HepG2 (cell line): ENCODE measurements around the gene MLXIPL. TPM values are rescaled to one million over a fixed set of nuclear protein-coding genes. Genes with fewer than 3 reads are reported as not detected.

Experiments
- ARID2 ChIP-seq: sonication (generic); formaldehyde crosslinking; IDR thresholded peaks from 2 replicates; pipeline ENCODE4 v1.8.1; 2022; ENCODE audit warnings: mild to moderate bottlenecking, missing genetic modification reagents, borderline replicate concordance
- BRD4 ChIP-seq: sonication (generic); formaldehyde crosslinking; IDR thresholded peaks from 2 replicates; pipeline ENCODE4 v1.4.0; 2020; ENCODE audit warnings: missing genetic modification reagents
- CAMTA2 ChIP-seq: sonication (generic); formaldehyde crosslinking; IDR thresholded peaks from 2 replicates; pipeline ENCODE4 v1.4.0; 2020; ENCODE audit warnings: mild to moderate bottlenecking, missing genetic modification reagents, borderline replicate concordance
- ELF3 ChIP-seq: IDR thresholded peaks from 2 replicates; pipeline ENCODE4 v1.6.1; 2016; ENCODE audit warnings: missing genetic modification reagents, missing compliant biosample characterization
- ELF4 ChIP-seq: sonication (generic); formaldehyde crosslinking; IDR thresholded peaks from 2 replicates; pipeline ENCODE4 v1.5.0; 2020; ENCODE audit warnings: missing genetic modification reagents, mild to moderate bottlenecking, moderate library complexity, borderline replicate concordance
- FOXP1 ChIP-seq, 2 experiments: fragments of 450-650 bp in 1 of 2; IDR thresholded peaks; 2 replicates each; pipeline ENCODE4 v1.6.1; 2017 to 2018; ENCODE audit warnings: antibody characterized with exemption in 1 of 2
- HOXD1 ChIP-seq: sonication (generic); formaldehyde crosslinking; IDR thresholded peaks from 2 replicates; pipeline ENCODE4 v1.5.0; 2020; ENCODE audit warnings: missing genetic modification reagents
- KAT7 ChIP-seq: IDR thresholded peaks from 2 replicates; pipeline ENCODE4 v1.6.1; 2018; ENCODE audit warnings: borderline replicate concordance, missing compliant biosample characterization
- KDM1A ChIP-seq: IDR thresholded peaks from 2 replicates; pipeline ENCODE4 v1.6.1; 2016; ENCODE audit warnings: missing compliant biosample characterization
- MXD3 ChIP-seq: IDR thresholded peaks from 2 replicates; pipeline ENCODE4 v1.6.1; 2016; ENCODE audit warnings: mild to moderate bottlenecking, missing biosample characterization, missing genetic modification reagents
- NFATC3 ChIP-seq: sonication (generic); formaldehyde crosslinking; IDR thresholded peaks from 2 replicates; pipeline ENCODE4 v1.5.1; 2020; ENCODE audit warnings: mild to moderate bottlenecking, missing genetic modification reagents
- NFE2L1 ChIP-seq: sonication (generic); formaldehyde crosslinking; IDR thresholded peaks from 2 replicates; pipeline ENCODE4 v1.4.0; 2020; ENCODE audit warnings: missing genetic modification reagents, mild to moderate bottlenecking, borderline replicate concordance
- NFRKB ChIP-seq: fragments of 450-650 bp; IDR thresholded peaks from 2 replicates; pipeline ENCODE4 v1.6.1; 2017
- NR0B2 ChIP-seq: sonication (generic); formaldehyde crosslinking; IDR thresholded peaks from 2 replicates; pipeline ENCODE4 v1.4.0; 2020; ENCODE audit warnings: mild to moderate bottlenecking, missing genetic modification reagents
- POGZ ChIP-seq: sonication (generic); formaldehyde crosslinking; IDR thresholded peaks from 2 replicates; pipeline ENCODE4 v1.4.0; 2020; ENCODE audit warnings: mild to moderate bottlenecking, missing genetic modification reagents
- PRMT3 ChIP-seq: sonication (generic); formaldehyde crosslinking; IDR thresholded peaks from 2 replicates; pipeline ENCODE4 v1.8.1; 2022; ENCODE audit warnings: low read depth, mild to moderate bottlenecking, moderate library complexity, missing genetic modification reagents, borderline replicate concordance
- RFX5 ChIP-seq: IDR thresholded peaks from 2 replicates; pipeline ENCODE4 v1.6.1; 2011; ENCODE audit warnings: low read depth, low read length, improper control_type of control experiment
- SMYD3 ChIP-seq: sonication (generic); formaldehyde crosslinking; IDR thresholded peaks from 2 replicates; pipeline ENCODE4 v1.8.1; 2023; ENCODE audit warnings: mild to moderate bottlenecking, missing genetic modification reagents
- TAF1 ChIP-seq: sonication (generic); formaldehyde crosslinking; IDR thresholded peaks from 2 replicates; pipeline ENCODE4 v1.4.0; 2020; ENCODE audit warnings: missing genetic modification reagents
- THAP8 ChIP-seq: sonication (generic); formaldehyde crosslinking; IDR thresholded peaks from 2 replicates; pipeline ENCODE4 v1.5.1; 2020; ENCODE audit warnings: missing genetic modification reagents, mild to moderate bottlenecking, borderline replicate concordance
- XBP1 ChIP-seq: sonication (generic); formaldehyde crosslinking; IDR thresholded peaks from 2 replicates; pipeline ENCODE4 v1.5.0; 2020; ENCODE audit warnings: missing genetic modification reagents
- ZNF12 ChIP-seq: sonication (generic); formaldehyde crosslinking; IDR thresholded peaks from 2 replicates; pipeline ENCODE4 v1.5.0; 2020; ENCODE audit warnings: missing genetic modification reagents
- ZNF24 ChIP-seq: fragments of 450-650 bp; IDR thresholded peaks from 2 replicates; pipeline ENCODE4 v1.6.1; 2017; ENCODE audit warnings: antibody characterized with exemption, mild to moderate bottlenecking
- ZNF362 ChIP-seq: sonication (generic); formaldehyde crosslinking; IDR thresholded peaks from 2 replicates; pipeline ENCODE4 v1.4.0; 2020; ENCODE audit warnings: missing genetic modification reagents, mild to moderate bottlenecking, borderline replicate concordance
- ZNF552 ChIP-seq: sonication (generic); formaldehyde crosslinking; IDR thresholded peaks from 2 replicates; pipeline ENCODE4 v1.9.0; 2022; ENCODE audit warnings: missing genetic modification reagents, mild to moderate bottlenecking, borderline replicate concordance
- ZNF563 ChIP-seq: sonication (generic); formaldehyde crosslinking; IDR thresholded peaks from 2 replicates; pipeline ENCODE4 v1.8.0; 2022; ENCODE audit warnings: mild to moderate bottlenecking, moderate library complexity, missing genetic modification reagents
- ZNF629 ChIP-seq: sonication (generic); formaldehyde crosslinking; conservative IDR thresholded peaks from 2 replicates; pipeline ENCODE4 v1.5.0; 2020; ENCODE audit warnings: missing genetic modification reagents
- ZNF678 ChIP-seq: sonication (generic); formaldehyde crosslinking; IDR thresholded peaks from 2 replicates; pipeline ENCODE4 v1.4.0; 2020; ENCODE audit warnings: mild to moderate bottlenecking, missing genetic modification reagents
- polyA plus RNA-seq, 8 experiments: library from polyadenylated mRNA; depleted of rRNA in 3 of 8; stranded (reverse) in 7 of 8; unstranded in 1 of 8; fragments of >200 nt; fragmentation: Illumina TruSeq in 4 of 8; extraction: Trizol in 4 of 8; gene quantifications; 2 replicates each; pipeline versions ENCODE4 v1.2.1 to v1.2.3, GENCODE V29; 2011 to 2016; ENCODE audit warnings: low read depth in 4 of 8, missing spikeins in 1 of 8, mixed read lengths in 1 of 8; ENCODE audit not compliant: insufficient read depth in 1 of 8
- total RNA-seq, 5 experiments: library from RNA; depleted of rRNA; stranded (reverse); fragments of >200 nt; fragmentation: Illumina TruSeq; extraction: Trizol; gene quantifications; 2 replicates each; pipeline ENCODE4 v1.2.3, GENCODE V29; 2016; ENCODE audit warnings: low read depth in 1 of 5

Gene MLXIPL
- total and polyA plus RNA-seq, 2 of the 13 experiments (the other 11 are each of a cell fraction or from before 2014, with no cell fraction given) = 51.6 to 60.1 TPM

- TF ChIP-seq HOXD1 (CRISPR knock-in tag) = peak; percentile 79; the same call in 1 of the 2 replicates
- peak; percentile 56; the same call in 1 of the 2 replicates for TF ChIP-seq KAT7 (CRISPR knock-in tag)
- TF ChIP-seq FOXP1 (IDR thresholded peaks at IDR 0.05) = no peak
- no peak for TF ChIP-seq FOXP1 (CRISPR knock-in tag; IDR thresholded peaks at IDR 0.05)
- TF ChIP-seq KDM1A (CRISPR knock-in tag) = peak; percentile 21
- TF ChIP-seq RFX5 = no peak
- no peak; the same call in 1 of the 2 replicates for TF ChIP-seq BRD4 (CRISPR knock-in tag)
- peak; percentile 87 for TF ChIP-seq THAP8 (CRISPR knock-in tag)
- TF ChIP-seq ZNF24 = no peak
- peak; percentile 66; the same call in 1 of the 2 replicates for TF ChIP-seq ZNF12 (CRISPR knock-in tag)
- TF ChIP-seq POGZ (CRISPR knock-in tag) = no peak
- 0 out of 2 replicates have a peak, but pooled peaks have one; percentile 88 for TF ChIP-seq ZNF678 (CRISPR knock-in tag)
- TF ChIP-seq NFRKB = no peak
- TF ChIP-seq MXD3 = peak; percentile 80; the same call in 1 of the 2 replicates
- peak; percentile 51; the same call in 1 of the 2 replicates for TF ChIP-seq XBP1 (CRISPR knock-in tag)
- TF ChIP-seq NFATC3 = no peak
- TF ChIP-seq NR0B2 (CRISPR knock-in tag) = peak; percentile 98
- peak; percentile 39 for TF ChIP-seq ELF3 (CRISPR knock-in tag)
- no peak for TF ChIP-seq ZNF362 (CRISPR knock-in tag)
- TF ChIP-seq CAMTA2 = peak; percentile 99
- TF ChIP-seq ZNF552 (CRISPR knock-in tag) = peak; percentile 95
- peak; percentile 36; the same call in 1 of the 2 replicates for TF ChIP-seq TAF1 (CRISPR knock-in tag)
- peak; percentile 81; the same call in 1 of the 2 replicates for TF ChIP-seq NFE2L1 (CRISPR knock-in tag)
- TF ChIP-seq ARID2 = no peak
- peak; percentile 98 for TF ChIP-seq ZNF563 (CRISPR knock-in tag)
- peak; percentile 62; the same call in 1 of the 2 replicates for TF ChIP-seq ELF4 (CRISPR knock-in tag)
- TF ChIP-seq SMYD3 (CRISPR knock-in tag) = no peak
- TF ChIP-seq PRMT3 = 0 out of 2 replicates have a peak, but pooled peaks have one; percentile 57
- peak; percentile 47; the same call in 1 of the 2 replicates for TF ChIP-seq ZNF629
Measured at GRCh38 chr7:73557397-73558257, 66.7 kb downstream of the MLXIPL start, which contains the start of gene BCL7B (continued).
